Colonic mucosa (tissue), 4 donors: ENCODE measurements around the gene GAS6. TPM values are rescaled to one million over a fixed set of nuclear protein-coding genes. Genes with fewer than 3 reads are reported as not detected.

Source experiments
- DNase-seq: peaks from one replicate; pipeline ENCODE4 v3.0.0-alpha.2; 2020
- H3K27ac ChIP-seq: fragments of 200-600 bp; one replicate; pipeline ENCODE4 v1.8.0; 2021
- H3K27me3 ChIP-seq: fragments of 200-600 bp; one replicate; pipeline ENCODE4 v1.8.0; 2021
- H3K36me3 ChIP-seq: fragments of 200-600 bp; one replicate; pipeline ENCODE4 v1.8.0; 2021
- H3K4me1 ChIP-seq: fragments of 200-600 bp; one replicate; pipeline ENCODE4 v1.8.0; 2021; ENCODE audit warnings: mild to moderate bottlenecking
- H3K4me3 ChIP-seq: fragments of 200-600 bp; one replicate; pipeline ENCODE4 v1.8.0; 2021
- H3K9ac ChIP-seq, 2 donors: one replicate each; pipeline ENCODE4 v1.7.0; 2013; ENCODE audit warnings: control low read depth in 2 of 2, low read depth in 2 of 2, low read length in 2 of 2
- H3K9me3 ChIP-seq: fragments of 200-600 bp; one replicate; pipeline ENCODE4 v1.8.0; 2021
- CTCF ChIP-seq: fragments of 200-600 bp; IDR thresholded peaks from one replicate; pipeline ENCODE4 v1.8.0; 2022; ENCODE audit warnings: antibody characterized with exemption, mild to moderate bottlenecking
- intact Hi-C: fragments of 100-400 bp; cut with DNase I; formaldehyde crosslinking; loops from one replicate; pipeline ENCODE4 v1.14.1; 2022
- total RNA-seq, 2 donors: library from RNA; stranded (reverse); fragmentation: NEBNext Ultra II Directional in 1 of 2; extraction: Animal tissue kit (Norgen Biotek cat#: 25700) in 1 of 2; gene quantifications; one replicate each; pipeline ENCODE4 v1.2.1, GENCODE V29; 2021
- donor health status: healthy.
- donor health status: DM: no; HTN: no; CAD: no.
- donor health status: DM: no; HTN: no; CAD: no.

Gene GAS6
- total RNA-seq, 2 donors from 2014 or later, result 118 to 121 TPM

GRCh38 chr13:113843864-113844556 lies 19.9 kb downstream of the GAS6 start:
- Histone ChIP-seq H3K4me3 (no peak overlapping the region), H3K4me1 (peaks cover 21% of the 10 kb centered on the region), H3K27me3 (no peaks in the 10 kb centered on the region), H3K9ac (no peak overlapping the region), H3K36me3 (no peaks in the 10 kb centered on the region), H3K9me3 (no peaks in the 10 kb centered on the region), H3K27ac (no peak overlapping the region)
- TF ChIP-seq CTCF, result no peak
- no peak for DNase-seq
- intact Hi-C loops, result no loop called here

DNA sequence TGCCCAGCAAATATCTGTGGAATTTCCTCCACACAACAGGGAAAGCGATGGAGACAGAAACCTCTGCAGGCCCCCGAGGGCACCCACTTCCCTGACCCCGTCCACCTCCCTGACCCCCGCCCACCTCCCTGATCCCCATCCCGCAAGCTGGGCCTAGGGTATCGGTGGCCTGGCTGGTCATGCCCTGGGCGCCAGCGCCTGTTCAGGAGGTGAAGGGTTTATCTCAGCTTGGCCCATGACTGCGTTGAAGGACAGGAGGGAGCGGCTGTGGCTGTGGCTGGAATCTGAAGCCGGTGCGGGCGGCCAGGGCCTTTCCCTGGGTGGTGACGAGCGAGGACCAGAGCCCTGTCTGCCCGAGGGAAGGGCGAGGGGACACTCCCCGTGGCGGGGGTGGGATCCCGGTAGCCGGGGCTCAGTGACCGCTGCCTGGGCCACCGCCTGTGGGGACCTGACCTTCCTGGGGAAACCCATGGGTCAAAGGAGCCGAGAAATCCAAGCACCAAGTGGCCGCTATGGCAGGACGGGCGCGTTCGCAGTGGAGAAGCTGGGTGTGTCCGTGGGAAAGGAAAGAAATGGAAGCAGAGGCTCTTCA lies 20.7 kb downstream of the GAS6 start:
- Histone ChIP-seq H3K9ac (no peak overlapping the region), H3K4me3 (no peak overlapping the region), H3K27me3 (no peaks in the 10 kb centered on the region), H3K9me3 (no peaks in the 10 kb centered on the region), H3K36me3 (no peaks in the 10 kb centered on the region), H3K4me1 (peaks cover 19% of the 10 kb centered on the region), H3K27ac (no peak overlapping the region)
- no peak for TF ChIP-seq CTCF
- intact Hi-C loops, result no loop called here
- no peak for DNase-seq

- Histone ChIP-seq H3K9ac (no peak overlapping the region), H3K27ac (no peak overlapping the region), H3K4me3 (no peak overlapping the region), H3K4me1 (peaks cover 22% of the 10 kb centered on the region), H3K9me3 (no peaks in the 10 kb centered on the region), H3K36me3 (no peaks in the 10 kb centered on the region), H3K27me3 (no peaks in the 10 kb centered on the region)
- intact Hi-C loops, result no loop called here
- TF ChIP-seq CTCF, result no peak
- no peak for DNase-seq
Measured at GRCh38 chr13:113842336-113843062, 21.4 kb downstream of the GAS6 start.

GRCh38 chr13:113841353-113841650 lies 22.6 kb downstream of the GAS6 start:
- no peak for TF ChIP-seq CTCF
- no peaks in the 10 kb centered on the region for H3K9me3 ChIP-seq
- H3K4me3 ChIP-seq, result no peak overlapping the region
- intact Hi-C loops, result no loop called here
- peaks cover 22% of the 10 kb centered on the region for H3K4me1 ChIP-seq
- no peak overlapping the region for H3K9ac ChIP-seq
- no peak for DNase-seq
- H3K27me3 ChIP-seq, result no peaks in the 10 kb centered on the region
- no peak overlapping the region for H3K27ac ChIP-seq
- H3K36me3 ChIP-seq, result no peaks in the 10 kb centered on the region

DNA sequence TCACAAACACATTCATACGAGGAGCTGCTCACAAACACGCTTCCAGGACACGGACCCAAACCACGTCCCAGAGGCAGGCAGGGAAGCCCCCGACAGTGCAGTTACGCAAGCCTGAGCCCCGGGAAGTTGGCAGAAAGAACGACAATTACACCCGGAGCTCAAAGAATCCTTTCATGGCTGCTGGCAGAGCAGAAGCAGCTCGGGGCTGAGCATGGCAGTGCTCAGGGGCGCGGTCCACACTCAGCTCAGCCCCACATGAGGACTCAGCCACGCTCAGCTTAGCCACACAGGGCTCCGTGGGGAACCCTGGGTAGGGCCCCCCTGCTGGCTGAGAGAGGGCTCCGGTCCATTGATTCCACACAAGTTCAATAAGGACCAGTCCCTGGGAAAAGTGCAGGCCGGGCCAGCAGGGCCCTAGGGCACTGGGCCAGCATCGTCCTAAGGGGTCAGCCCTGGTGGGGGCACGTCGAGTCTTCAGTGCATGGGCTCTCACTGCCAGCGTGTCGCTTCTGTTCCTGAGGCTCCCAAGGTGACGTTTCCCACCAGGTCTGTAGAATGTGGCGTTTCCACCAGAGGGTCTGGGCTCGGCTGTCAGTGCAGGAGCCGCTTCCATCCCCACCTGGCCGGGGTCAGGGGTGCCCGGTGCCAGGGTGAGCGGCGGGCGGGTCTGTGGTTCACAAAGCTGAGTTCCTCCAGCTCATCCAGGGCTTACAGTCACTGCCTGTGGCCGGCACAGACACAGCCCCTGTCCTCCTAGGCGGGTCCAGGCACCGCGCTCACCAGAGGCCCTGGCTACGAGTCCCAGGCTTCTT lies 23.1 kb downstream of the GAS6 start:
- Histone ChIP-seq H3K27ac (peak overlapping the region; percentile 58), H3K9ac (peak overlapping the region in 1 of 2 donors; percentile 83), H3K27me3 (no peaks in the 10 kb centered on the region), H3K9me3 (no peaks in the 10 kb centered on the region), H3K36me3 (no peaks in the 10 kb centered on the region), H3K4me3 (no peak overlapping the region), H3K4me1 (peaks cover 22% of the 10 kb centered on the region)
- no peak for TF ChIP-seq CTCF
- no peak for DNase-seq
- intact Hi-C loops, result no loop called here
